IMR-90 (cell line): ENCODE data around the gene CLDN4. TPM values are rescaled to one million over a fixed set of nuclear protein-coding genes. Genes with fewer than 3 reads are reported as not detected.
A peak's percentile ranks its signal among the peaks of the same experiment; 100 is the strongest.

Experiments
- ATAC-seq: fragments of 200-7000 bp; cut with Tn5 transposase; 2 replicates; pipeline ENCODE4 v1.9.1; 2020; ENCODE audit warnings: low read depth, mild to moderate bottlenecking, moderate library complexity
- BruUV-seq: library from RNA; stranded (reverse); fragments of 400-500 nt; replicated peaks from 2 replicates; lab custom pipeline; 2021; lab: Mats Ljungman, UMichigan
- CTCF ChIA-PET: fragments of 300-600 bp; formaldehyde crosslinking; extraction: SDS; loops from one replicate; lab custom pipeline; 2021; ENCODE audit warnings: antibody characterized with exemption; lab: Yijun Ruan, JAX
- POLR2A ChIA-PET: fragments of 300-600 bp; sonication (Branson Sonifier 250); formaldehyde crosslinking; loops from one replicate; lab custom pipeline; 2022; ENCODE audit warnings: antibody characterized with exemption; ENCODE audit not compliant: unreplicated experiment; lab: Charles Lee
- DNase-seq: peaks from one replicate; pipeline ENCODE4 v3.0.0; 2013
- H2AFZ ChIP-seq: replicated peaks from 2 replicates; pipeline ENCODE3; 2013; ENCODE audit warnings: low read length, mild to moderate bottlenecking; ENCODE audit not compliant: poor library complexity
- H2AK5ac ChIP-seq: 2 replicates; pipeline ENCODE4 v1.6.1; 2013; ENCODE audit warnings: low read depth, low read length, inconsistent platforms
- H2AK9ac ChIP-seq: replicated peaks from 2 replicates; pipeline ENCODE3; 2013; ENCODE audit warnings: mild to moderate bottlenecking, low read depth, low read length, moderate library complexity; ENCODE audit not compliant: poor library complexity
- H2BK120ac ChIP-seq: 2 replicates; pipeline ENCODE4 v1.6.1; 2013; ENCODE audit warnings: low read depth, low read length, inconsistent platforms
- H2BK15ac ChIP-seq: 3 replicates; pipeline ENCODE4 v1.6.1; 2013; ENCODE audit warnings: low read depth, low read length, inconsistent platforms
- H2BK20ac ChIP-seq: 2 replicates; pipeline ENCODE4 v1.6.1; 2013; ENCODE audit warnings: low read depth, mild to moderate bottlenecking, inconsistent platforms, low read length, moderate library complexity
- H2BK5ac ChIP-seq: 2 replicates; pipeline ENCODE4 v1.6.1; 2013; ENCODE audit warnings: mild to moderate bottlenecking, low read depth, low read length, inconsistent platforms; ENCODE audit not compliant: poor library complexity, severe bottlenecking
- H3K14ac ChIP-seq: replicated peaks from 2 replicates; pipeline ENCODE4 v1.6.1; 2013; ENCODE audit warnings: low read depth, low read length, inconsistent platforms
- H3K18ac ChIP-seq: 2 replicates; pipeline ENCODE4 v1.6.1; 2013; ENCODE audit warnings: low read depth, low read length, control low read depth
- H3K23ac ChIP-seq: 2 replicates; pipeline ENCODE4 v1.6.1; 2013; ENCODE audit warnings: low read depth, low read length, inconsistent platforms
- H3K27ac ChIP-seq: 2 replicates; pipeline ENCODE4 v1.5.1; 2013; ENCODE audit warnings: mild to moderate bottlenecking, control low read depth, low read length; ENCODE audit not compliant: insufficient read depth
- H3K27me3 ChIP-seq: 2 replicates; pipeline ENCODE4 v1.6.1; 2013; ENCODE audit warnings: low read length; ENCODE audit not compliant: control insufficient read depth, insufficient read depth
- H3K36me3 ChIP-seq: 2 replicates; pipeline ENCODE4 v1.6.1; 2013; ENCODE audit warnings: low read length, mixed read lengths; ENCODE audit not compliant: control insufficient read depth, insufficient read depth
- H3K4ac ChIP-seq: 2 replicates; pipeline ENCODE4 v1.6.1; 2013; ENCODE audit warnings: low read depth, low read length, inconsistent platforms
- H3K4me1 ChIP-seq: 2 replicates; pipeline ENCODE4 v1.6.1; 2013; ENCODE audit warnings: low read length, mixed read lengths; ENCODE audit not compliant: control insufficient read depth, insufficient read depth
- H3K4me2 ChIP-seq: 2 replicates; pipeline ENCODE4 v1.6.1; 2013; ENCODE audit warnings: low read depth, mild to moderate bottlenecking, control low read depth, low read length, moderate library complexity
- H3K4me3 ChIP-seq: 2 replicates; pipeline ENCODE4 v1.5.1; 2013; ENCODE audit warnings: low read depth, mild to moderate bottlenecking, control low read depth, low read length, moderate library complexity; ENCODE audit not compliant: insufficient read depth
- H3K56ac ChIP-seq: 2 replicates; pipeline ENCODE4 v1.6.1; 2013; ENCODE audit warnings: low read length, inconsistent platforms; ENCODE audit not compliant: insufficient read depth; ENCODE audit errors: extremely low read depth
- H3K79me1 ChIP-seq, 2 experiments: 2 replicates each; pipeline ENCODE4 v1.6.1; 2013; ENCODE audit warnings: low read length in 2 of 2, inconsistent platforms in 1 of 2, low read depth in 1 of 2
- H3K9ac ChIP-seq: 2 replicates; pipeline ENCODE4 v1.6.1; 2013; ENCODE audit warnings: low read depth, low read length, control low read depth
- H3K9me1 ChIP-seq: 2 replicates; pipeline ENCODE4 v1.6.1; 2013; ENCODE audit warnings: low read length, inconsistent platforms; ENCODE audit not compliant: insufficient read depth
- H3K9me3 ChIP-seq: 2 replicates; pipeline ENCODE4 v1.6.1; 2013; ENCODE audit warnings: low read length; ENCODE audit not compliant: control insufficient read depth, insufficient read depth
- H4K20me1 ChIP-seq: 2 replicates; pipeline ENCODE4 v1.6.1; 2013; ENCODE audit warnings: low read length, inconsistent platforms; ENCODE audit not compliant: insufficient read depth
- H4K5ac ChIP-seq: 2 replicates; pipeline ENCODE4 v1.6.1; 2013; ENCODE audit warnings: mild to moderate bottlenecking, low read depth, low read length, control low read depth
- H4K8ac ChIP-seq, 2 experiments: 2 replicates each; pipeline ENCODE4 v1.6.1; 2013; ENCODE audit warnings: low read depth in 2 of 2, low read length in 2 of 2, control low read depth in 1 of 2, inconsistent platforms in 1 of 2
- H4K91ac ChIP-seq: 2 replicates; pipeline ENCODE4 v1.6.1; 2013; ENCODE audit warnings: low read depth, low read length, inconsistent platforms; ENCODE audit not compliant: insufficient read depth
- BHLHE40 ChIP-seq: fragments of 150-350 bp; IDR thresholded peaks from 2 replicates; pipeline ENCODE4 v1.6.1; 2016; ENCODE audit warnings: mild to moderate bottlenecking, low read depth, low read length
- CEBPB ChIP-seq: IDR thresholded peaks from 2 replicates; pipeline ENCODE4 v1.6.1; 2012; ENCODE audit warnings: low read depth, low read length, improper control_type of control experiment
- CTCF ChIP-seq: conservative IDR thresholded peaks from 2 replicates; pipeline ENCODE4 v1.5.1; 2012; ENCODE audit warnings: mild to moderate bottlenecking, low read depth, low read length, improper control_type of control experiment
- FOS ChIP-seq: fragments of 150-350 bp; IDR thresholded peaks from 2 replicates; pipeline ENCODE4 v1.6.1; 2016; ENCODE audit warnings: low read depth, low read length
- MAFK ChIP-seq: IDR thresholded peaks from 2 replicates; pipeline ENCODE4 v1.6.1; 2012; ENCODE audit warnings: low read depth, low read length, improper control_type of control experiment
- MAZ ChIP-seq: IDR thresholded peaks from 2 replicates; pipeline ENCODE4 v1.6.1; 2012; ENCODE audit warnings: low read depth, mild to moderate bottlenecking, low read length, improper control_type of control experiment, moderate library complexity, borderline replicate concordance
- MXI1 ChIP-seq: IDR thresholded peaks from 2 replicates; pipeline ENCODE4 v1.6.1; 2012; ENCODE audit warnings: low read depth, mild to moderate bottlenecking, low read length, moderate library complexity, borderline replicate concordance
- NFE2L2 ChIP-seq: fragments of 150-350 bp; IDR thresholded peaks from 2 replicates; pipeline ENCODE4 v1.6.1; 2016; ENCODE audit warnings: low read depth, mild to moderate bottlenecking, low read length
- POLR2A ChIP-seq: IDR thresholded peaks from 2 replicates; pipeline ENCODE4 v1.6.1; 2012; ENCODE audit warnings: mild to moderate bottlenecking, low read depth, low read length
- RCOR1 ChIP-seq: IDR thresholded peaks from 2 replicates; pipeline ENCODE4 v1.6.1; 2012; ENCODE audit warnings: mild to moderate bottlenecking, low read length, improper control_type of control experiment; ENCODE audit not compliant: insufficient replicate concordance
- RFX5 ChIP-seq: IDR thresholded peaks from 2 replicates; pipeline ENCODE4 v1.8.0; 2012; ENCODE audit warnings: low read depth, mild to moderate bottlenecking, low read length, moderate library complexity
- SMC3 ChIP-seq: fragments of 150-350 bp; IDR thresholded peaks from 2 replicates; pipeline ENCODE4 v1.6.1; 2016; ENCODE audit warnings: low read depth, mild to moderate bottlenecking, antibody characterized with exemption, low read length, moderate library complexity
- WGBS, 2 experiments: methylation state at CpG; one replicate each; pipeline versions ENCODE4 v1.1.5 to v1.1.7; 2013; ENCODE audit warnings: missing lambda C conversion rate in 2 of 2; ENCODE audit not compliant: insufficient read length in 1 of 2; ENCODE audit errors: extremely low coverage in 2 of 2; 5-methylcytosine and 5-hydroxymethylcytosine counted together
- dilution Hi-C: fragments of 300-500 bp; cut with HindIII; formaldehyde crosslinking; loops from one replicate; pipeline ENCODE4 v1.14.3; 2018; ENCODE audit warnings: low sequenced_read_pairs; ENCODE audit not compliant: unreplicated experiment
- in situ Hi-C: fragments of 300-500 bp; cut with MboI; formaldehyde crosslinking; loops from 3 replicates; pipeline ENCODE4 v1.14.3; 2019; ENCODE audit warnings: low sequenced_read_pairs, inconsistent platforms, mixed read lengths
- intact Hi-C: fragments of 100-400 bp; cut with micrococcal nuclease; formaldehyde crosslinking; loops from 2 replicates; pipeline ENCODE4 v1.10.0; 2022
- polyA plus RNA-seq, 3 experiments: library from polyadenylated mRNA; depleted of rRNA; stranded (reverse); fragments of >200 nt; gene quantifications; 2 replicates each; pipeline ENCODE4 v1.2.3, GENCODE V29; 2012; ENCODE audit warnings: low replicate concordance in 1 of 3
- total RNA-seq: library from RNA; depleted of rRNA; stranded (reverse); fragments of >200 nt; gene quantifications from 2 replicates; pipeline ENCODE4 v1.2.3, GENCODE V29; 2012
- TF ChIP-seq, protein P1 (sequence below): fragments of 150-350 bp; IDR thresholded peaks from 2 replicates; pipeline ENCODE4 v1.6.1; 2017; ENCODE audit warnings: mild to moderate bottlenecking, antibody characterized with exemption, low read length, low read depth
- TF ChIP-seq, protein P2 (sequence below): fragments of 150-350 bp; IDR thresholded peaks from 2 replicates; pipeline ENCODE4 v1.6.1; 2016; ENCODE audit warnings: low read depth, mild to moderate bottlenecking, low read length, moderate library complexity, borderline replicate concordance

CLDN4 gene
- total and polyA plus RNA-seq, 2 of the 4 experiments (the other 2 are of a cell fraction), result 2.9 to 4.4 TPM

DNA sequence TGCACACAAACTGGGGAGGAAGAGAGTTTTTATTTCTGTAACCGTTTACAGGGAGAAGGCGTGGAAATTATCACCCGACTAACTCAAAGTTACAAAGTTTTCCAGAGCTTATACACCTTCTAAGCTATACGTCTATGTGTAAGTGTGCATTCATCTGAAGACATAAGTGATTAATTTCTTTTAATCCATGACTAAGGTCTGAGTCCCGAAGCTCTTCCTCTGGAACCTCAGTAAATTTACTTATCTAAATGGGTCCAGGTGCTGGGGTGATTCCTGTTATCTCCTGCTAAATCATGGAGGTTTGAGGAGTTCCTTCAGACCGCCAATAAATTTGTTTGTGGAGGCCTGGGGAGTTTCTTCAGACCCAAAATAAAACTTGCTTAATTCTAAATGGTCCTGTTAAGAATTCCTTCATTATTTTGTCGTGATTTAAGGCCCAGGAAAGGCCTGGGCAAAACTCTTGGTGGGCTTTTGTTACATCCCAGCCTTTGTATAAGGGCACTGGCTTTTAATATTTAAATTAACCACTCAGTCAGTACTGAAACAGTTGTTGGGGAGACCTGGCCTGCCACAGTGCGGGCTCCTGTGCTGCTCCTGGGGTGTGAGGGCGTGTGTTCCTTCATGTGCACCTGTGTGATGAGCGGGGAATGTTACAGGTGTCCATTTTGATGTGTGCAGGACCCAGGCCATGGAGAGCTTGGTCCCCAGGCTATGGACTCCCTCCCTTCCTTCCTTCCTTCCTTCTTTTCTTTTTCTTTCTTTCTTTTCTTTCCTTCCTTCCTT lies 17.3 kb downstream of the CLDN4 start:
- H4K91ac ChIP-seq, result peak overlapping the region; percentile 75; the same call in 1 of the 2 replicates
- H2BK120ac ChIP-seq, result peak overlapping the region; percentile 92
- H2BK15ac ChIP-seq, result peak overlapping the region; percentile 77; the same call in 1 of the 3 replicates
- dilution Hi-C loops, result no loop called here
- in situ Hi-C loops, result no loop called here
- peaks cover 13% of the 10 kb centered on the region for H3K9me1 ChIP-seq
- no peaks in the 10 kb centered on the region; a peak in 1 of 4 replicates for H3K79me1 ChIP-seq
- peaks cover 3% of the 10 kb centered on the region; the same call in 1 of the 2 replicates for H4K20me1 ChIP-seq
- H4K5ac ChIP-seq, result no peak overlapping the region
- ChIA-PET POLR2A (no interaction called here), CTCF (no interaction called here)
- ATAC-seq, result no peak
- H3K4me3 ChIP-seq, result no peak overlapping the region
- no peak overlapping the region for H3K9ac ChIP-seq
- no peak overlapping the region for H2AK9ac ChIP-seq
- peak overlapping the region; percentile 72 for H2BK20ac ChIP-seq
- H3K18ac ChIP-seq, result no peak overlapping the region; the same call in 1 of the 2 replicates
- H3K27ac ChIP-seq, result no peak overlapping the region
- peak overlapping the region; percentile 20 for H2BK5ac ChIP-seq
- H2AK5ac ChIP-seq, result peak overlapping the region; percentile 93
- no peak overlapping the region for H2AFZ ChIP-seq
- peaks cover 15% of the 10 kb centered on the region for H3K4me1 ChIP-seq
- H4K8ac ChIP-seq, result peak overlapping the region in 1 of 2 experiments; percentile 39; a peak in 1 of 4 replicates
- H3K36me3 ChIP-seq, result no peaks in the 10 kb centered on the region
- H3K56ac ChIP-seq, result no peak overlapping the region
- DNase-seq, result no peak
- no CpG with 5 or more reads among the region's 10 CpGs for WGBS, 2 experiments
- 0 out of 2 replicates have a peak overlapping the region, but pooled peaks have one; percentile 40 for H3K23ac ChIP-seq
- BruUV-seq, result no TSS peak
- intact Hi-C loops, result no loop called here
- H3K4ac ChIP-seq, result peak overlapping the region; percentile 82
- H3K9me3 ChIP-seq, result no peaks in the 10 kb centered on the region
- 0 out of 2 replicates have a peak overlapping the region, but pooled peaks have one; percentile 14 for H3K14ac ChIP-seq
- H3K4me2 ChIP-seq, result no peak overlapping the region
- no peaks in the 10 kb centered on the region for H3K27me3 ChIP-seq
- TF ChIP-seq, protein P1, sequence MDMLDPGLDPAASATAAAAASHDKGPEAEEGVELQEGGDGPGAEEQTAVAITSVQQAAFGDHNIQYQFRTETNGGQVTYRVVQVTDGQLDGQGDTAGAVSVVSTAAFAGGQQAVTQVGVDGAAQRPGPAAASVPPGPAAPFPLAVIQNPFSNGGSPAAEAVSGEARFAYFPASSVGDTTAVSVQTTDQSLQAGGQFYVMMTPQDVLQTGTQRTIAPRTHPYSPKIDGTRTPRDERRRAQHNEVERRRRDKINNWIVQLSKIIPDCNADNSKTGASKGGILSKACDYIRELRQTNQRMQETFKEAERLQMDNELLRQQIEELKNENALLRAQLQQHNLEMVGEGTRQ, result no peak
- TF ChIP-seq CTCF (no peak), SMC3 (no peak), POLR2A (no peak), FOS (no peak), RCOR1 (no peak), MAFK (no peak), MXI1 (no peak), RFX5 (no peak), MAZ (no peak), BHLHE40 (no peak), CEBPB (no peak), NFE2L2 (no peak)
- TF ChIP-seq, protein P2, sequence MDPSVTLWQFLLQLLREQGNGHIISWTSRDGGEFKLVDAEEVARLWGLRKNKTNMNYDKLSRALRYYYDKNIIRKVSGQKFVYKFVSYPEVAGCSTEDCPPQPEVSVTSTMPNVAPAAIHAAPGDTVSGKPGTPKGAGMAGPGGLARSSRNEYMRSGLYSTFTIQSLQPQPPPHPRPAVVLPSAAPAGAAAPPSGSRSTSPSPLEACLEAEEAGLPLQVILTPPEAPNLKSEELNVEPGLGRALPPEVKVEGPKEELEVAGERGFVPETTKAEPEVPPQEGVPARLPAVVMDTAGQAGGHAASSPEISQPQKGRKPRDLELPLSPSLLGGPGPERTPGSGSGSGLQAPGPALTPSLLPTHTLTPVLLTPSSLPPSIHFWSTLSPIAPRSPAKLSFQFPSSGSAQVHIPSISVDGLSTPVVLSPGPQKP, result no peak
